ENCODE data around the gene JAM2. TPM values are rescaled to one million over a fixed set of nuclear protein-coding genes. Genes with fewer than 3 reads are reported as not detected.

JAM2 gene
- polyA plus RNA-seq, 3 donors from 2014 or later: not detected

- no peak overlapping the region for H3K4me3 Mint-ChIP-seq
- peaks cover 12% of the 10 kb centered on the region in 2 donors for H3K4me1 Mint-ChIP-seq
- H3K27ac Mint-ChIP-seq: no peak overlapping the region
- peaks cover 0 to 4% (median 0%) of the 10 kb centered on the region in 6 donors for H3K9me3 Mint-ChIP-seq
- H3K36me3 Mint-ChIP-seq: no peaks in the 10 kb centered on the region
- peaks cover 2 to 25% (median 12%) of the 10 kb centered on the region in 3 donors for H3K27me3 Mint-ChIP-seq (ENCODE audit: low read depth in 3 of 3)
- DNase-seq: no peak
Observed at GRCh38 chr21:25635310-25635709, 3.7 kb upstream of the JAM2 start.

GRCh38 chr21:25636727-25637126, 2.3 kb upstream of the JAM2 start:
- no peak for DNase-seq
- Mint-ChIP-seq H3K27me3 (ENCODE audit: low read depth in 3 of 3) (peaks cover 6 to 30% (median 13%) of the 10 kb centered on the region in 3 donors), H3K27ac (no peak overlapping the region), H3K9me3 (peaks cover 0 to 4% (median 0%) of the 10 kb centered on the region in 6 donors), H3K36me3 (no peaks in the 10 kb centered on the region), H3K4me1 (peaks cover 16 to 19% of the 10 kb centered on the region in 2 donors), H3K4me3 (no peak overlapping the region)

- no peaks in the 10 kb centered on the region for H3K36me3 Mint-ChIP-seq
- peak overlapping the region in 4 of 5 donors; percentile 63 to 87 (median 75) for H3K4me3 Mint-ChIP-seq
- H3K27ac Mint-ChIP-seq: no peak overlapping the region
- H3K9me3 Mint-ChIP-seq: peaks cover 0 to 4% (median 0%) of the 10 kb centered on the region in 6 donors
- H3K4me1 Mint-ChIP-seq: peaks cover 16 to 19% of the 10 kb centered on the region in 2 donors
- peaks cover 6 to 30% (median 13%) of the 10 kb centered on the region in 3 donors for H3K27me3 Mint-ChIP-seq (ENCODE audit: low read depth in 3 of 3)
- DNase-seq: no peak
Observed at GRCh38 chr21:25637851-25638659, 1.0 kb upstream of the JAM2 start.

DNA sequence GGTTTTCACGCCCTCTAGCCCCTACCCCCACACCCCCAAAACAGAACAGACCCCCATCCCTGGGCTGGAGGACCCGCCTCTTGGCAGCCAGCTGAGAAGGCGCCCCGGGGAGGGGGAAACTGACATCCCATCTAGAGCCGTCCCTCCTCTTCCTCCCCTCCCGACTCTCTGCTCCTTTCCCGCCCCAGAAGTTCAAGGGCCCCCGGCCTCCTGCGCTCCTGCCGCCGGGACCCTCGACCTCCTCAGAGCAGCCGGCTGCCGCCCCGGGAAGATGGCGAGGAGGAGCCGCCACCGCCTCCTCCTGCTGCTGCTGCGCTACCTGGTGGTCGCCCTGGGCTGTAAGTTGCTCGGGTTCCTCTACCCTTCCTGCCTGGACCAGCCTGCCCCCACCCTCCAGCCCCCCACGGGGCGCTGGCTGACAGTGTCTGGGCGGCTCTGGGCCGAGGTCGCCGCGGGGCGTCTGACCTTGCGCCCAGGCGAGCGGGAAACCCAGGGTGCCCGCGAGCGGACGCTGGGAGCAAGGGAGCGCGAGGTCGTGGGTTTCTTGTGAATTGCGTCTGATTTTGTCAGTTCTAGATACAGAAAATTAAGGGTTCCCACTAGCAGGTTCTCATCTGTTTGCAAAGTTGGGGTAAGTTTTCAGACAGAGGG, 618 bp downstream of the JAM2 start:
- Mint-ChIP-seq H3K27me3 (ENCODE audit: low read depth in 3 of 3) (peaks cover 6 to 30% (median 13%) of the 10 kb centered on the region in 3 donors), H3K9me3 (peaks cover 0 to 3% (median 0%) of the 10 kb centered on the region in 6 donors), H3K27ac (no peak overlapping the region), H3K4me3 (peak overlapping the region; percentile 63 to 78 (median 71)), H3K36me3 (no peaks in the 10 kb centered on the region), H3K4me1 (peaks cover 16 to 19% of the 10 kb centered on the region in 2 donors)
- DNase-seq: peak in 2 of 3 donors; percentile 7 to 17

DNA sequence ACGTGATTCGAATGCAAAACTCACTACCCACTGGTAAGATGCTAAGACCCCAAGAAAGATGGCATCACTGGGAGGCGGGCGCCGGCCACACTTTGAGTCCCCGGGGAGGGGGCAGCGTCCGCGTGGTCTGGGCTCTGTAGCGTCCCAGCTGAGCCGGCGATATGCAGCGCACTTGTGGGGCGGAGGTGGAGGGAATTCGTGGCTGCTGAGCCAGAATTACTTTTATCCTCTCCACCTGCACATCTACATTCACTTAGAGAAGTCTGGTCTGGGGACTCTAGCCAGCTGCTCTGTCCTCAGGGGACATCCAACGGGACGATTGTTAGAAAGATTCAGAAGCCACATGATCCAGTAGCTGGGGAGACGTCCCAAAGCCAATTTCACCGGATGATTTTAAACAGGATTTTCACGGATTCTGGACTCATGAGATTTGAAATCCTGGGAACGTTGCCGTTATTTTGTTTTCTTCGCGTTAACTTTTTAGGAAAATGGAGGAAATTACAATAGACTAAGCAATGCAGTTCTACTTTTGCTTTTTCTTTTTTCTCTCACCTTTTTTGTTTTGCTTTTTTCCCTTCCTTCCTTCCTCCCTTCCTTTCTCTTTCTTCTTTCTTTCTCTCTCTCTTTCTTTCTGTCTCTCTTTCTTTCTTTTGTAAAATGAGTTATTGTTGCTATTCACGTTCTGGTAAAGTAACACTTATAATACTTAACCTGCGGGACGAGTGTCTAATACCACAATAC, 1.3 kb downstream of the JAM2 start:
- Mint-ChIP-seq H3K27me3 (ENCODE audit: low read depth in 3 of 3) (peaks cover 6 to 30% (median 11%) of the 10 kb centered on the region in 3 donors), H3K36me3 (no peaks in the 10 kb centered on the region), H3K9me3 (peaks cover 0 to 3% (median 0%) of the 10 kb centered on the region in 6 donors), H3K4me1 (peaks cover 16 to 19% of the 10 kb centered on the region in 2 donors), H3K27ac (no peak overlapping the region), H3K4me3 (peak overlapping the region; percentile 42 to 78 (median 71))
- no peak for DNase-seq

GRCh38 chr21:25640943-25641292, 1.9 kb downstream of the JAM2 start:
- H3K4me1 Mint-ChIP-seq: peaks cover 16 to 19% of the 10 kb centered on the region in 2 donors
- no peak for DNase-seq
- no peak overlapping the region for H3K27ac Mint-ChIP-seq
- H3K36me3 Mint-ChIP-seq: no peaks in the 10 kb centered on the region
- peaks cover 6 to 30% (median 9%) of the 10 kb centered on the region in 3 donors for H3K27me3 Mint-ChIP-seq (ENCODE audit: low read depth in 3 of 3)
- peaks cover 0 to 3% (median 0%) of the 10 kb centered on the region in 6 donors for H3K9me3 Mint-ChIP-seq
- peak overlapping the region; percentile 42 to 78 (median 71) for H3K4me3 Mint-ChIP-seq

DNA sequence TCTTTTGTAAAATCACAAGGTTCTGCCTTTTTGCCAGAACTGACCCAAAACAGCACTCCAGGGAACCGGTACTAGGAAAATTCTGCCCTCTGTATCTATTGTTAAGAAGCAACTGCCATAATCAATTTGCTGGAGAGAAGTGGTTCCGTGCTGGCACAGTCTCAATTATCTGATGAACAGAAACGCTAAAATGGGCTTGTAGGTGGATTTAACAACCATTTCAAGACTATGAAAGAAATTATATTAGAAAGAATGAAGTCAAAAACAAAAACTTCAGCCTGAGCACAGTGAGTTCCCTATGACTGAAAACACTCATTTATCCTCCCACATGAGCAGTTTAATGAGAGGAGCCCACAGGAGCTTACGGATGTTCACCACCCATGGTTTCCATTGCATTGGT, 4.4 kb downstream of the JAM2 start:
- no peak for DNase-seq
- Mint-ChIP-seq H3K27ac (no peak overlapping the region), H3K27me3 (ENCODE audit: low read depth in 3 of 3) (peaks cover 5 to 25% (median 9%) of the 10 kb centered on the region in 3 donors), H3K4me3 (no peak overlapping the region), H3K36me3 (no peaks in the 10 kb centered on the region), H3K9me3 (no peaks in the 10 kb centered on the region), H3K4me1 (peaks cover 15 to 17% of the 10 kb centered on the region in 2 donors)

- H3K27me3 Mint-ChIP-seq (ENCODE audit: low read depth in 3 of 3): peaks cover 0 to 9% (median 0%) of the 10 kb centered on the region in 3 donors
- H3K36me3 Mint-ChIP-seq: no peaks in the 10 kb centered on the region
- H3K27ac Mint-ChIP-seq: no peak overlapping the region
- DNase-seq: no peak
- H3K4me1 Mint-ChIP-seq: no peaks in the 10 kb centered on the region
- H3K9me3 Mint-ChIP-seq: no peaks in the 10 kb centered on the region
- no peak overlapping the region for H3K4me3 Mint-ChIP-seq
Observed at GRCh38 chr21:25646474-25646873, 7.4 kb downstream of the JAM2 start.

DNA sequence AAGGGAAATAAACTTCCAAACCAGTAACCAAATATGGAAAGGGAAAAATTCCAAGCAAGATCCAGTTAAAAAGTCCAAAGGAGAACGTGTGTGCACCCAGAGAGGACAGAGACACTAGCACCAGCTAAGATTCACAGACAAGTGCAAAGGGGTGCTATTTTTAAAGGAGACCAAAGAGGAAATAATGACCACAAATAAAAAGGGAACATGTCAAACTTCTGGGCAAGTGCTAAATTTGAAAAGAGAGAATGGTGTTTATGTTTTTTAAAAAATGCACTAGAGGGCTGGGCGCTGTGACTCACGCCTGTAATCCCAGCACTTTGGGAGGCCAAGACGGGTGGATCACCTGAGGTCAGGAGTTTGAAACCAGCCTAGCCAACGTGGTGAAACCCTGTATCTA, 8.6 kb downstream of the JAM2 start:
- no peak for DNase-seq
- H3K27me3 Mint-ChIP-seq (ENCODE audit: low read depth in 3 of 3): peaks cover 0 to 9% (median 0%) of the 10 kb centered on the region in 3 donors
- H3K27ac Mint-ChIP-seq: no peak overlapping the region
- no peaks in the 10 kb centered on the region for H3K9me3 Mint-ChIP-seq
- H3K4me1 Mint-ChIP-seq: no peaks in the 10 kb centered on the region
- H3K4me3 Mint-ChIP-seq: no peak overlapping the region
- no peaks in the 10 kb centered on the region for H3K36me3 Mint-ChIP-seq

- DNase-seq: no peak
- no peaks in the 10 kb centered on the region for H3K4me1 Mint-ChIP-seq
- H3K4me3 Mint-ChIP-seq: no peak overlapping the region
- H3K36me3 Mint-ChIP-seq: no peaks in the 10 kb centered on the region
- H3K9me3 Mint-ChIP-seq: no peaks in the 10 kb centered on the region
- no peak overlapping the region for H3K27ac Mint-ChIP-seq
- H3K27me3 Mint-ChIP-seq (ENCODE audit: low read depth in 3 of 3): peaks cover 0 to 9% (median 0%) of the 10 kb centered on the region in 3 donors
Observed at GRCh38 chr21:25649146-25649545, 10.1 kb downstream of the JAM2 start.

GRCh38 chr21:25656412-25656811, 17.4 kb downstream of the JAM2 start:
- Mint-ChIP-seq H3K9me3 (no peaks in the 10 kb centered on the region), H3K36me3 (no peaks in the 10 kb centered on the region), H3K4me1 (no peaks in the 10 kb centered on the region), H3K4me3 (no peak overlapping the region), H3K27me3 (ENCODE audit: low read depth in 3 of 3) (peaks cover 0 to 3% (median 0%) of the 10 kb centered on the region in 3 donors), H3K27ac (no peak overlapping the region)
- no peak for DNase-seq

DNA sequence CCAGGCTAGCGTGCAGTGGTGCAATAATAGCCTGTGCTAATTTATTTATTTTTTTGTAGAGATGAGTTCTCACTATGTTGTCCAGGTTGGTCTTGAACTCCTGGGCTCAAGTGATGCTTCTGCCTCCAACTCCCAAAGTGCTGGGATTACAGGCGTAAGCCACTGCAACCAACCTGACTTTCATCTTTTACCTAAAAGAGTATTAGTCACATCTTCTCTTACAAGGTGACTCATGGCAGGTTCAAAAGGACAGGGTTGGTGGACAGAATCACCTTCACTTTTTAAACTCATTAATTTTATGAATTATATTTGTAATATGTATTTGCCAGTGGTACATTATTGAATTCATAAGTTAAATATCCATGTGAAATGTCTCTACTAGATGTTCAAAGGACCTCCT, 18.1 kb downstream of the JAM2 start:
- Mint-ChIP-seq H3K27me3 (ENCODE audit: low read depth in 3 of 3) (peaks cover 0 to 3% (median 0%) of the 10 kb centered on the region in 3 donors), H3K27ac (no peak overlapping the region), H3K4me3 (no peak overlapping the region), H3K9me3 (no peaks in the 10 kb centered on the region), H3K4me1 (no peaks in the 10 kb centered on the region), H3K36me3 (no peaks in the 10 kb centered on the region)
- DNase-seq: no peak

- no peaks in the 10 kb centered on the region for H3K9me3 Mint-ChIP-seq
- H3K27ac Mint-ChIP-seq: no peak overlapping the region
- DNase-seq: no peak
- no peaks in the 10 kb centered on the region for H3K36me3 Mint-ChIP-seq
- no peak overlapping the region for H3K4me3 Mint-ChIP-seq
- peaks cover 0 to 3% (median 0%) of the 10 kb centered on the region in 3 donors for H3K27me3 Mint-ChIP-seq (ENCODE audit: low read depth in 3 of 3)
- H3K4me1 Mint-ChIP-seq: no peaks in the 10 kb centered on the region
Observed at GRCh38 chr21:25658427-25659035, 19.5 kb downstream of the JAM2 start.
